HEK293 (cell line): ENCODE measurements around the gene IDE.

Source experiments
- CTCF ChIA-PET: fragments of 350-600 bp; formaldehyde crosslinking; extraction: SDS; loops from one replicate; lab custom pipeline; 2021; ENCODE audit warnings: antibody characterized with exemption; lab: Yijun Ruan, JAX
- POLR2A ChIA-PET: fragments of 300-600 bp; formaldehyde crosslinking; extraction: SDS; loops from one replicate; lab custom pipeline; 2020; ENCODE audit warnings: antibody characterized with exemption, inconsistent platforms; lab: Yijun Ruan, JAX
- H3K27ac ChIP-seq: fragments of 200-500 bp; sonication (Bioruptor generic); 2 replicates; pipeline ENCODE4 v1.5.1; 2014; ENCODE audit warnings: low read depth, low read length, control low read depth, inconsistent platforms; ENCODE audit errors: extremely low read depth
- H3K36me3 ChIP-seq, 2 experiments: fragments of 200-500 bp in 1 of 2; sonication (Bioruptor generic) in 1 of 2; 1 replicate in 1 of 2; 2 replicates in 1 of 2; pipeline ENCODE4 v1.5.1; 2014 to 2017; ENCODE audit warnings: inconsistent platforms in 2 of 2, low read length in 2 of 2; ENCODE audit not compliant: control insufficient read depth in 2 of 2, insufficient read depth in 1 of 2
- H3K4me1 ChIP-seq: fragments of 200-500 bp; sonication (Bioruptor generic); 2 replicates; pipeline ENCODE4 v1.5.1; 2014; ENCODE audit warnings: mild to moderate bottlenecking, low read length, inconsistent platforms; ENCODE audit not compliant: control insufficient read depth, insufficient read depth
- H3K4me3 ChIP-seq: 2 replicates; pipeline ENCODE4 v1.5.1; 2011; ENCODE audit warnings: low read depth, mild to moderate bottlenecking, control low read depth, low read length, moderate library complexity
- H3K9me3 ChIP-seq: fragments of 200-500 bp; sonication (Bioruptor generic); 2 replicates; pipeline ENCODE4 v1.5.1; 2014; ENCODE audit warnings: low read depth, low read length, inconsistent platforms; ENCODE audit not compliant: control insufficient read depth, insufficient read depth
- BCL11A ChIP-seq: fragments of 450-650 bp; formaldehyde crosslinking; IDR thresholded peaks from 2 replicates; pipeline ENCODE4 v1.5.1; 2016; ENCODE audit warnings: low read depth, missing biosample characterization, missing genetic modification characterization
- CTCF ChIP-seq: fragments of 450-650 bp; formaldehyde crosslinking; IDR thresholded peaks from 2 replicates; pipeline ENCODE4 v1.5.1; 2016; ENCODE audit warnings: missing biosample characterization, missing genetic modification characterization
- GFI1B ChIP-seq: fragments of 450-650 bp; formaldehyde crosslinking; IDR thresholded peaks from 2 replicates; pipeline ENCODE4 v1.5.1; 2016; ENCODE audit warnings: missing biosample characterization, missing genetic modification characterization
- GLIS2 ChIP-seq: fragments of 450-650 bp; formaldehyde crosslinking; IDR thresholded peaks from 2 replicates; pipeline ENCODE4 v1.5.1; 2016; ENCODE audit warnings: missing biosample characterization, missing genetic modification characterization
- HOXA7 ChIP-seq: sonication (generic); formaldehyde crosslinking; IDR thresholded peaks from 2 replicates; pipeline ENCODE4 v1.8.1; 2022; ENCODE audit warnings: missing genetic modification reagents, borderline replicate concordance
- HOXD13 ChIP-seq: sonication (generic); formaldehyde crosslinking; IDR thresholded peaks from 2 replicates; pipeline ENCODE4 v1.8.0; 2022; ENCODE audit warnings: missing genetic modification reagents, borderline replicate concordance
- KLF1 ChIP-seq: fragments of 450-650 bp; formaldehyde crosslinking; IDR thresholded peaks from 2 replicates; pipeline ENCODE4 v1.5.1; 2016; ENCODE audit warnings: missing biosample characterization, missing genetic modification characterization
- MYNN ChIP-seq: fragments of 450-650 bp; formaldehyde crosslinking; IDR thresholded peaks from 2 replicates; pipeline ENCODE4 v1.5.1; 2016; ENCODE audit warnings: missing biosample characterization, missing genetic modification characterization, borderline replicate concordance
- SETDB1 ChIP-seq: IDR thresholded peaks from one replicate; pipeline ENCODE4 v1.6.1; 2017; ENCODE audit warnings: mild to moderate bottlenecking, low read length, moderate library complexity, mixed read lengths; ENCODE audit not compliant: insufficient read length
- ZBTB21 ChIP-seq: fragments of 450-650 bp; formaldehyde crosslinking; IDR thresholded peaks from 2 replicates; pipeline ENCODE4 v1.5.1; 2017; ENCODE audit warnings: missing biosample characterization, missing genetic modification characterization
- ZIC2 ChIP-seq: fragments of 450-650 bp; formaldehyde crosslinking; IDR thresholded peaks from 2 replicates; pipeline ENCODE4 v1.5.1; 2016; ENCODE audit warnings: missing biosample characterization, missing genetic modification characterization
- ZNF121 ChIP-seq: fragments of 450-650 bp; formaldehyde crosslinking; IDR thresholded peaks from 2 replicates; pipeline ENCODE4 v1.5.1; 2016; ENCODE audit warnings: missing biosample characterization, missing genetic modification characterization
- ZNF132 ChIP-seq: fragments of 450-650 bp; formaldehyde crosslinking; IDR thresholded peaks from 2 replicates; pipeline ENCODE4 v1.5.1; 2017; ENCODE audit warnings: missing biosample characterization, missing genetic modification characterization, borderline replicate concordance
- ZNF175 ChIP-seq: fragments of 450-650 bp; formaldehyde crosslinking; IDR thresholded peaks from 2 replicates; pipeline ENCODE4 v1.5.1; 2016; ENCODE audit warnings: missing biosample characterization, missing genetic modification characterization
- ZNF311 ChIP-seq: fragments of 450-650 bp; formaldehyde crosslinking; IDR thresholded peaks from 2 replicates; pipeline ENCODE4 v1.5.1; 2017; ENCODE audit warnings: missing biosample characterization, missing genetic modification characterization, borderline replicate concordance
- ZNF37A ChIP-seq: fragments of 450-650 bp; IDR thresholded peaks from 2 replicates; pipeline ENCODE4 v1.5.1; 2018; ENCODE audit warnings: missing biosample characterization, missing genetic modification characterization
- ZNF398 ChIP-seq: fragments of 450-650 bp; formaldehyde crosslinking; IDR thresholded peaks from 2 replicates; pipeline ENCODE4 v1.5.1; 2017; ENCODE audit warnings: missing biosample characterization, missing genetic modification characterization
- ZNF404 ChIP-seq: fragments of 450-650 bp; formaldehyde crosslinking; IDR thresholded peaks from 2 replicates; pipeline ENCODE4 v1.5.1; 2017; ENCODE audit warnings: missing biosample characterization, missing genetic modification characterization
- ZNF423 ChIP-seq: fragments of 450-650 bp; formaldehyde crosslinking; IDR thresholded peaks from 2 replicates; pipeline ENCODE4 v1.5.1; 2016; ENCODE audit warnings: missing biosample characterization, missing genetic modification characterization
- ZNF48 ChIP-seq: fragments of 450-650 bp; formaldehyde crosslinking; IDR thresholded peaks from 2 replicates; pipeline ENCODE4 v1.5.1; 2016; ENCODE audit warnings: missing biosample characterization, missing genetic modification characterization
- ZNF549 ChIP-seq: fragments of 450-650 bp; IDR thresholded peaks from 2 replicates; pipeline ENCODE4 v1.5.1; 2018; ENCODE audit warnings: missing biosample characterization, missing genetic modification characterization, mild to moderate bottlenecking, inconsistent platforms, moderate library complexity
- ZNF555 ChIP-seq: fragments of 450-650 bp; formaldehyde crosslinking; conservative IDR thresholded peaks from 2 replicates; pipeline ENCODE4 v1.5.1; 2017; ENCODE audit warnings: missing biosample characterization, mild to moderate bottlenecking, missing genetic modification characterization, inconsistent platforms
- ZNF580 ChIP-seq: fragments of 450-650 bp; formaldehyde crosslinking; IDR thresholded peaks from 2 replicates; pipeline ENCODE4 v1.5.1; 2016; ENCODE audit warnings: missing biosample characterization, missing genetic modification characterization
- ZNF610 ChIP-seq: fragments of 450-650 bp; formaldehyde crosslinking; IDR thresholded peaks from 2 replicates; pipeline ENCODE4 v1.5.1; 2016; ENCODE audit warnings: missing biosample characterization, missing genetic modification characterization, borderline replicate concordance
- ZNF645 ChIP-seq: fragments of 450-650 bp; formaldehyde crosslinking; IDR thresholded peaks from 2 replicates; pipeline ENCODE4; 2016; ENCODE audit warnings: missing biosample characterization, missing genetic modification characterization
- ZNF692 ChIP-seq: fragments of 450-650 bp; formaldehyde crosslinking; IDR thresholded peaks from 2 replicates; pipeline ENCODE4 v1.5.1; 2016; ENCODE audit warnings: missing biosample characterization, missing genetic modification characterization
- ZNF776 ChIP-seq: fragments of 450-650 bp; formaldehyde crosslinking; IDR thresholded peaks from 2 replicates; pipeline ENCODE4 v1.5.0; 2017; ENCODE audit warnings: missing biosample characterization, missing genetic modification characterization, borderline replicate concordance
- ZNF843 ChIP-seq: fragments of 450-650 bp; formaldehyde crosslinking; IDR thresholded peaks from 2 replicates; pipeline ENCODE4 v1.5.1; 2016; ENCODE audit warnings: missing biosample characterization, missing genetic modification characterization
- ZXDB ChIP-seq: fragments of 450-650 bp; formaldehyde crosslinking; IDR thresholded peaks from 2 replicates; pipeline ENCODE4 v1.5.1; 2016; ENCODE audit warnings: missing biosample characterization, missing genetic modification characterization

Gene IDE

GRCh38 chr10:92413519-92413918, 160.4 kb downstream of the IDE start:
- H3K36me3 ChIP-seq: no peaks in the 10 kb centered on the region
- H3K9me3 ChIP-seq: no peaks in the 10 kb centered on the region
- H3K27ac ChIP-seq: no peak overlapping the region
- no peak overlapping the region for H3K4me3 ChIP-seq
- TF ChIP-seq ZNF311: no peak
- TF ChIP-seq ZNF423 (tag by site-specific recombination): no peak
- no peak for TF ChIP-seq ZNF121
- no peak for TF ChIP-seq ZNF580 (tag by site-specific recombination)
- TF ChIP-seq ZNF37A: no peak
- no peak for TF ChIP-seq ZIC2 (tag by site-specific recombination)
- TF ChIP-seq HOXA7 (CRISPR knock-in tag): no peak
- no peak for TF ChIP-seq BCL11A
- no peak for TF ChIP-seq HOXD13
- TF ChIP-seq MYNN: no peak
- no peak for TF ChIP-seq ZNF610
- no peak for TF ChIP-seq ZNF48
- ChIA-PET POLR2A (no interaction called here), CTCF (interaction anchor here (0.8 kb wide), 1 partner anchor 12 kb away, joined by 3 read pairs; no protein-coding TSS in a partner anchor)
- no peaks in the 10 kb centered on the region for H3K4me1 ChIP-seq

- TF ChIP-seq ZNF555 (tag by site-specific recombination) (no peak), ZNF776 (tag by site-specific recombination) (no peak), ZNF398 (tag by site-specific recombination) (no peak), ZXDB (tag by site-specific recombination) (no peak), ZNF404 (tag by site-specific recombination) (no peak), SETDB1 (no peak), ZNF423 (tag by site-specific recombination) (no peak), ZNF645 (tag by site-specific recombination) (no peak), CTCF (tag by site-specific recombination) (no peak), GFI1B (tag by site-specific recombination) (no peak), ZNF132 (tag by site-specific recombination) (no peak), ZNF580 (tag by site-specific recombination) (no peak), ZBTB21 (tag by site-specific recombination) (no peak), KLF1 (tag by site-specific recombination) (no peak), ZNF692 (tag by site-specific recombination) (no peak), ZNF175 (no peak), ZNF843 (no peak), ZNF549 (tag by site-specific recombination) (no peak), GLIS2 (tag by site-specific recombination) (no peak)
- Histone ChIP-seq H3K4me3 (no peak overlapping the region), H3K27ac (no peak overlapping the region), H3K36me3 (no peaks in the 10 kb centered on the region), H3K9me3 (no peaks in the 10 kb centered on the region), H3K4me1 (no peaks in the 10 kb centered on the region; the same call in 1 of the 2 replicates)
- POLR2A ChIA-PET: no interaction called here
- CTCF ChIA-PET: no interaction called here
Measured at GRCh38 chr10:92413011-92413410, 160.9 kb downstream of the IDE start.
